Ishikawa (cell line): ENCODE results near the gene HTR2B.

Source experiments
- CEBPB ChIP-seq: IDR thresholded peaks from 2 replicates; pipeline ENCODE4 v1.6.1; 2012
- CREB1 ChIP-seq: IDR thresholded peaks from 2 replicates; pipeline ENCODE4 v1.6.1; 2012; ENCODE audit warnings: low read depth
- EGR1 ChIP-seq: IDR thresholded peaks from 2 replicates; pipeline ENCODE4 v1.6.1; 2012
- EP300 ChIP-seq: IDR thresholded peaks from 2 replicates; pipeline ENCODE4 v1.6.1; 2012; ENCODE audit warnings: borderline replicate concordance
- FOXM1 ChIP-seq: IDR thresholded peaks from 2 replicates; pipeline ENCODE4 v1.6.1; 2012; ENCODE audit warnings: low read depth, borderline replicate concordance
- MAX ChIP-seq: IDR thresholded peaks from 2 replicates; pipeline ENCODE4 v1.6.1; 2012
- NFIC ChIP-seq: IDR thresholded peaks from 2 replicates; pipeline ENCODE4 v1.6.1; 2012
- RAD21 ChIP-seq: IDR thresholded peaks from 2 replicates; pipeline ENCODE4 v1.6.1; 2012; ENCODE audit warnings: low read depth
- REST ChIP-seq: IDR thresholded peaks from 2 replicates; pipeline ENCODE4 v1.6.1; 2012; ENCODE audit warnings: low read depth, mild to moderate bottlenecking
- TAF1 ChIP-seq: IDR thresholded peaks from 2 replicates; pipeline ENCODE4 v1.6.1; 2012; ENCODE audit warnings: low read depth, mild to moderate bottlenecking
- TCF12 ChIP-seq: IDR thresholded peaks from 2 replicates; pipeline ENCODE4 v1.6.1; 2012; ENCODE audit warnings: low read depth
- TEAD4 ChIP-seq: IDR thresholded peaks from 2 replicates; pipeline ENCODE4 v1.6.1; 2012
- USF1 ChIP-seq: IDR thresholded peaks from 2 replicates; pipeline ENCODE4 v1.6.1; 2012
- YY1 ChIP-seq: IDR thresholded peaks from 2 replicates; pipeline ENCODE4 v1.6.1; 2012; ENCODE audit warnings: low read depth
- ZBTB7A ChIP-seq: IDR thresholded peaks from 2 replicates; pipeline ENCODE4 v1.6.1; 2012; ENCODE audit warnings: low read depth

Gene HTR2B

GRCh38 chr2:231099918-231100317, 24.9 kb downstream of the HTR2B start:
- TF ChIP-seq NFIC (no peak), YY1 (no peak), EP300 (no peak), TEAD4 (no peak), EGR1 (no peak), ZBTB7A (no peak), CREB1 (no peak), REST (no peak), MAX (no peak), TCF12 (no peak), RAD21 (no peak), FOXM1 (no peak)

- TF ChIP-seq MAX = no peak
- TF ChIP-seq NFIC = no peak
- TF ChIP-seq YY1 = no peak
- TF ChIP-seq USF1 = no peak
- no peak for TF ChIP-seq CEBPB
- no peak for TF ChIP-seq FOXM1
Observed at GRCh38 chr2:231094736-231095346, 30.0 kb downstream of the HTR2B start.

- TF ChIP-seq NFIC = no peak
- TF ChIP-seq CREB1 = no peak
- TF ChIP-seq TEAD4 = no peak
- TF ChIP-seq REST = no peak
- TF ChIP-seq EGR1 = no peak
- no peak for TF ChIP-seq TCF12
- no peak for TF ChIP-seq YY1
- no peak for TF ChIP-seq FOXM1
- no peak for TF ChIP-seq CEBPB
- TF ChIP-seq TAF1 = no peak
Observed at GRCh38 chr2:231093933-231094332, 30.9 kb downstream of the HTR2B start.

- no peak for TF ChIP-seq TCF12
- no peak for TF ChIP-seq RAD21
Observed at GRCh38 chr2:231088754-231089153, 36.1 kb downstream of the HTR2B start.

- TF ChIP-seq EP300 = no peak
- no peak for TF ChIP-seq CREB1
- TF ChIP-seq USF1 = no peak
- TF ChIP-seq TCF12 = no peak
- no peak for TF ChIP-seq TAF1
- TF ChIP-seq ZBTB7A = no peak
- no peak for TF ChIP-seq YY1
- TF ChIP-seq CEBPB = no peak
- no peak for TF ChIP-seq FOXM1
Observed at GRCh38 chr2:231084565-231084964, 40.3 kb downstream of the HTR2B start.

GRCh38 chr2:231069379-231070054, 55.3 kb downstream of the HTR2B start:
- TF ChIP-seq YY1 (no peak), CREB1 (no peak), TAF1 (no peak), RAD21 (no peak), USF1 (no peak), ZBTB7A (no peak), TEAD4 (no peak), FOXM1 (no peak), NFIC (no peak)
